Ramos (cell line): Measurements from ENCODE around the gene GATD1.

Experiments used
- in situ Hi-C: fragments of 300-500 bp; cut with MboI; formaldehyde crosslinking; loops from one replicate; pipeline ENCODE4 v1.14.3; 2022; ENCODE audit warnings: low sequenced_read_pairs; ENCODE audit not compliant: unreplicated experiment

The GATD1 gene, protein sequence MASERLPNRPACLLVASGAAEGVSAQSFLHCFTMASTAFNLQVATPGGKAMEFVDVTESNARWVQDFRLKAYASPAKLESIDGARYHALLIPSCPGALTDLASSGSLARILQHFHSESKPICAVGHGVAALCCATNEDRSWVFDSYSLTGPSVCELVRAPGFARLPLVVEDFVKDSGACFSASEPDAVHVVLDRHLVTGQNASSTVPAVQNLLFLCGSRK

DNA sequence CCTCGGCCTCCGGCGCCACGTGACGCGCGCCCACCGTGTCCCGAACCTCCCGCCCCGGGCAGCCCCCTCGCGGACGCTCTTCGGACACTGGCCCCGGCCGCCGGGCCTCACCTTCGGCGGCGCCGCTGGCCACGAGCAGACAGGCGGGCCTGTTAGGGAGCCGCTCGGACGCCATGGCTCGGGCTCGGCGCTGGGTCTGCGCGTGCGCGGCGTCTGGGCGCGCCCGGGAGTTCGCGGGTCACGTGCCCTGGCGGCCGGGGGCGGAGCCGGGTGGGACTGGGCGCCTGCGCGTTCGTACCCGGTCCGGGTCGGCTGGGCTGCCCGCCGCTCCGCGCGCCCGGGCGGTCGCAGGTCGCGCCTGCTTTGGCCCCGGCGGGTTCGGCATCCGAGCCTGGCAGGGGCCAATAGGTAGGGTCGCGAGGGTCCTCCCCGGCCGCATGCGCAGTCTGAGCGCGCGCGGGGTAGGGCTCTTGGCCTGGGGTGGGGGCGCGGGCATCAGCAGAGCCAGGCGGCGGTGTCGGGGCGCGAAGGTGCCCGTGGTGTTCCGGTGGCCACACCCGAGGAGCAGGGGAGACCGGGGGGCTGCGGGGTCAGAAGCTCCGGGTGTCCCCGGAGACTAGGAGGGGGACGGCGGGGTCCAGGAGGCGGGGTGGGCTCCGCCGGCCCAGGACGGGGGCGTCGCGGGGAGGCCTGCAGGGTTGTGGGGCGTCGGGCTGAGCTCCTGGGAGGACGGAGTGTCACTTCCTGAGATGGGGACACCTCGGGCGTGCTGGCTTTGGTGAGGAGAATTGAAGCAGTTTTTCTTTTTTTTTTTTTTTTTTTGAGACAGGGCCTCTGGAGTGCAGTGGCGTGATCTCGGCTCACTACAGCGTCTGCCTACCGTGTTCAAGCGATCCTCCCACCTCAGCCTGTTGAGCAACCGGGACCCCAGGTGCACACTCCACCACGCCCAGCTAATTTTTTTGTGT lies at the start of gene GATD1:
TSS of gene GATD1 (minus strand) at position 200 of the 968 bp plus-strand sequence. CDS start at position 175, 25 bp downstream.
- in situ Hi-C loops: no loop called here

DNA sequence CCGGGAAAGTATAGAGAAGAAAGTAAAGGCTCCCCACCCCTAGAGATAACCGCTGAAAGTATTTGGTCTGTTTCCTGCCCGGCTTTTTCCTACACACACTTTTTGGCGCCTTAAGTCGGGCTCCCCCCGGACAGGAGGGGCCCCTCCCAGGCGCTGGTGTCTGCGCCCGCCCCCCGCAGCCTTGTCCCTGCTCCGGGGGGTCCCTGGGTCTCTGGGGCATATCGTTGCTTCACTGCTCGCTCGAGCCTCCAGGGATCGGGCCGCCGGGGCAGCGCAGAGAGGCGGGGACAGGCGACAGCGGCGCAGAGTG lies 49.5 kb upstream of the GATD1 start:
- in situ Hi-C loops: no loop called here

DNA sequence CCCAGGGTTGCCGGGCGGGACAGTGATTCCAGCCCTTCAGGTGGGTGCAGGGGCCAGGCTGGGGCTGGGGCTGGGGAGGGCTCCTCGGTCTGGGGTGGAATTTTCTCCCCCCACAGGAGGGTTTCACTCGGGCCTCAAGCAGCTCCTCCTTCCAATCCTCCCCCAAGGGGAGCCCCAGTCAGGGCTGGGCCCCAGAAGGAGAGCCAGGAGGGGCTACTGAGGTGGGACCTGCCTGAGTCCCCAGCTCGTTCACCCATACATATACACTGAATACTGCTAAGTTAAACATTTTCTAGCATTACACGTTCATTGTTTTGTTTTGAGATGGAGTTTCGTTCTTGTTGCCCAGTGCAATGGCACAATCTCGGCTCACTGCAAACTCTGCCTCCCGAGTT lies 48.9 kb upstream of the GATD1 start:
- in situ Hi-C loops: no loop called here

DNA sequence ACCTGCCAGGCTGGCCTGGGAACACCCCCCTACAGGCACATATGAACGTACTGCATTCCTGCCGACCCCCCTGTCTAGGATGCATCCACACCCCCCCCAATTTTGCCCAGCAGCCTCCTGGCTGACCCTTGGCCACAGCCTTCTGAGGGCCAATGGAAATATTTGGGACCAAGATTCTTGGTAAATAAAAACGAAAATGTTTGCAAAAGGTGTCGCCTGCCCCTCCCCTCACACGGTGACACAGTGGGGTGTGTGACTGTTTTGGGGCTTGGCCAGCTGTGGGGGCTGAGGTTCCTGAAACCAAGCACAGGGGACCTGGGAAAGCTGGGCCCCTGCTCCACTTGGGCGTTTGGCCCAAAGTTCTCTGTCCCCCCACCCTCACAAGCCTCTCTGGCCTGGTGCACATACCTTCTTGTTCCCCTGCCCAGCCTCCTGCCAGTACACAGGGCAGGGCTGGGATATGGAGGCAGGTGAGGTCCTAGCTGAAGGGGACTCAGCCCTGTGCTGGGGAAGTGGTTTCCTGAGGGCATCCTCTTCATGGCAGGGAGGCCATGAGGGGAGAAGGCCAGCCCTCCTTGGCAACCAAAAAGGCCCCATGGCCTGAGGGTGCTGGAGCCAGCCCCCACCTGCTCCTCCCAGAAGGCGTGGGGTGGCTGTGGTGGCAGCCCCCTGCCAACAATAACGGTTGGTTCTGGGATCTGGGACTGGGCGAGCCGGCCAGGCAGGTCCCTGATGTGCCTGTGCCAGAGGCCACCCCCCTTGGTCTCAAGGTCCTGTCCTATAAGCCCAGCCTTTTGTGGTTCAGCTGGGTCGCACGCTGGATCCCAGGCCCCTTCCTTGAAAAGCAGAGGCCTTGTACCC lies 48.3 kb upstream of the GATD1 start:
- in situ Hi-C loops: no loop called here

DNA sequence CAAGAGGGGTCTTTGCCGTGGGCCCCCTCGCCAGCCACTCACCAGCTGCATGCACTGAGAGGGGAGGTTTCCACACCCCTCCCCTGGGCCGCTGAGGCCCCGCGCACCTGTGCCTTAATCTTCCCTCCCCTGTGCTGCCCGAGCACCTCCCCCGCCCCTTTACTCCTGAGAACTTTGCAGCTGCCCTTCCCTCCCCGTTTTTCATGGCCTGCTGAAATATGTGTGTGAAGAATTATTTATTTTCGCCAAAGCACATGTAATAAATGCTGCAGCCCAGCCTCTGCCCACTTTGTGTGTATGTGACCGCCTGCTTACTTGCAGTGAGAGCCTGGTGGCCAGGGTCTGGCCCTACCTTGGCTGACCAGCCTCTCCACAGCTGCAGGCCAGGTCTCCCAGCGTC lies 47.7 kb upstream of the GATD1 start:
- in situ Hi-C loops: loop anchor here (25.0 kb wide), 1 partner anchor 1562 kb away; the partner anchor contains the start of gene CD81

DNA sequence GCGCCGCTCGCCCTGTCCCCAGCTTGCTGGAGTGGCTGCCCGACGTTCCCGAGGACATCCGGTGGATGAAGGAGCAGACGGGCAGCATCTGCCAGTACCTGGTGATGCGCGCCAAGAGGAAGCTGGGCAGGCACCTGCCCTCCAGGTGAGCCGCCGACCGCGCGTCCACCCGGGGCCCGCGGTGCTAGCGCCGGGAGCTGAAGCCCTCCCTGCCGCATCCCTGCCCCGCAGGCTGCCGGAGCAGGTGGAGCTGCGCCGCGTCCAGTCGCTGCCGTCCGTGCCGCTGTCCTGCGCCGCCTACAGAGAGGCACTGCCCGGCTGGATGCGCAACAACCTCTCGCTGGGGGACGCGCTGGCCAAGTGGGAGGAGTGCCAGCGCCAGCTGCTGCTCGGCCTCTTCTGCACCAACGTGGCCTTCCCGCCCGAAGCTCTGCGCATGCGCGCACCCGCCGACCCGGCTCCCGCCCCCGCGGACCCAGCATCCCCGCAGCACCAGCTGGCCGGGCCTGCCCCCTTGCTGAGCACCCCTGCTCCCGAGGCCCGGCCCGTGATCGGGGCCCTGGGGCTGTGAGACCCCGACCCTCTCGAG lies 47.1 kb upstream of the GATD1 start:
- in situ Hi-C loops: loop anchor here (25.0 kb wide), 1 partner anchor 1563 kb away; the partner anchor contains the start of gene CD81

DNA sequence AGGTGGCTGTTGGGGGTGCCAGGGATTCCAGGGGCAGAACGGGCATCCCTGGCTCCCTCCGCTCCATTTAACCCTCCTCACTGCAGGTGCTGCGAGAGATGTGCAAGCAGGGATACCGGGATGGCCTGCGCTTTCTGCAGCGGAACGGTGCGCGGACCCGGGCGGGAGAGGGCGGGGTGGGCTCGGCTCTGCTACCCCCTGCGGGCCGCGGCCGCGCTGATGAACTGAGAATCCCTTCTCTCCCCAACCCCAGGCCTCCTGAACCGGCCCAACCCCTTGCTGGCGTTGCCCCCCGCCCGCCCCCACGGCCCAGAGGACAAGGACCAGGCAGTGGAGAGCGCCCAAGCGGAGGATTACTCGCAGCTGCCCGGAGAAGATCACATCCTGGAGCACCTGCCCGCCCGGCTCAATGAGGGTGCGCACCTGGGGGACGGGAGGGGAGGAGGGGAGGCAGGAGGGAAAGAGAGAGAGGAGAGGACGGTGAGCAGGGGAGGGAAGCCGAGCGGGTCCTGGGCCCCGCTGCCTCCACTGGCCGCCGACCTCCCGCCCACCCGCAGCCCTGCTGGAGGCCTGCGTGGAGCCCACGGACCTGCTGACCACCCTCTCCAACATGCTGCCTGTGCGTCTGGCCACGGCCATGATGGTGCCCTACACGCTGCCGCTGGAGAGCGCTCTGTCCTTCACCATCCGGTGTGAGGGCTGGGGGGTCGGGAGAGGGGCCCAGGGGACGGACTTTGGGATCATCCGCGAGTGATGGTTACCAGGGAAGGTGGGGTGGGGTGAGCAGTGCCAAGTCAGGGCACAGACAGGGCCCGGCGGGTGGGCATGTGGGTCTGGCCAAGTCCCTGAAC lies 46.4 kb upstream of the GATD1 start:
- in situ Hi-C loops: loop anchor here (25.0 kb wide), 1 partner anchor 1564 kb away; the partner anchor contains the start of gene CD81

DNA sequence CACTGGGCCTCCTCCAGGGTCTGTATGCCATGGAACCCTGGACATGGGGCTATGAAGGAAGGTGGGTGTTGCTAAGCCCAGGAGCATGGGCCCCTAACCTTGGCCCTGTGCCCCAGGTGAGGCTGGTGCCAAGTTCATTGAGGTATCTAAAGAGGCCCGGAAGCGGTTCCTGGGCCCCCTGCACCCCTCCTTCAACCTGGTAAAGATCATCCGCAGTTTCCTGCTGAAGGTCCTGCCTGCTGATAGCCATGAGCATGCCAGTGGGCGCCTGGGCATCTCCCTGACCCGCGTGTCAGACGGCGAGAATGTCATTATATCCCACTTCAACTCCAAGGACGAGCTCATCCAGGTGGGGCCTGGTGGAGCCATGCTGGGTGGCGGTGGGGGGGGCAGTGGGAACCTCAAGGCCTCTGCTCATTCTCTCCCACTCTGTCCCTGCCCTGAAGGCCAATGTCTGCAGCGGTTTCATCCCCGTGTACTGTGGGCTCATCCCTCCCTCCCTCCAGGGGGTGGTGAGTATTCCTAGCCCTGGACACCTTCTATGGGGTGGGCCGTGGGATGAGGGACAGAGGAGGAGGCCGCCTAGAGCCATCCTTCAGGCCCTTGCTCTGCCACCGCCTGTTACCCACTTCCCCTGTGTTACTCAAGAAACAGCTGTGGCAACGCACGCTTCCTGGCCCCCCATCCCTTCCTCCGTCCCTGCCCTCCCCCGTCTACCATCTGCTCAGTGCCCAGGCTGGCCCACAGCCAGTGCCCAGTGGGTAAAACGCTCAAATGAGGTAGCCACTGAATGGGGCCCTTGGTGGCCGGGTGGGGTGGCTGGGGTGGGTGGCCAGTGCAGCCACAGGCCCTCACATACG lies 44.5 kb upstream of the GATD1 start:
- in situ Hi-C loops: loop anchor here (25.0 kb wide), 1 partner anchor 1566 kb away; the partner anchor contains the start of gene CD81

DNA sequence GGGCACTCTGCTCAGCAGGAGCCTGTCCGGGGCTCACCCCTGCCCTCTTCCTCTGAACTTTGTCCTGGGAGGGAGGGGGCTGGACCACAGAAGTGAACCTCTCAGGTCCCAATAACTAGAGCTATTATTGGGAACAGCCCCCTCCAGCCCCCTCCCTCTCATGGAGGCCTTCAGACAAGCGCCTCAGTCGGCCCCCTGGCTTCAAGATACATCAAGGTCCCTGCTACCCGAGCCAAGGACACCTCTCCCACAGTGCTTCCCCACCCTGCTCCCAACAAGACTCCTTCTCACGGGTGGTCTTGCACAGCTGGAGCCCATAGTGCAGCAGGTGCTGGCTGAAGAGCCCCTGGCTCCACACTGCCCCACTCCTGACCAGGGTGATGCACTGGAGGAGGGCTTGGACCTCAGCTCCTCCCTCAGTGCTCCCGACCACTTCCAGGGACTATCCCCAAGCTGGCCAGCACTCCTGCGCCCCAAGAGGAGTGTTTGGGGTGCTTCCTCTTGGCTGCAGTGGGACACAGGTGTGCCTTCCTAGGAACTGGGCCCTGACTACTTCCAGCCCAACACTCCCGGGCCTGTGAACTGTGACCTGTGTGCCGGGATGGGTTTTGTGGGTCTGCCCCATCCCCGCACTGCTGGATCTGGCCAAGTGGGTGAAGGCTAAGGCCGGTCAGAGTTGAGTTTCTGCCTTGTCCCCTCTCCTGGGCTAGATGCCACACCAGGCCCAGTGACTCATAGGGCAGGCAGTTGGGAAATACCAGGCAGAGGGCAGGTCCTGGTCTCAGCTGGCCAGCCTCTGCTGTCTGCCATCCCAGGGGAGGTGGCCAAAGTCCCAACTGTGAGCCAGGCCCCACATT lies 43.6 kb upstream of the GATD1 start:
- in situ Hi-C loops: loop anchor here (25.0 kb wide), 1 partner anchor 1566 kb away; the partner anchor contains the start of gene CD81

DNA sequence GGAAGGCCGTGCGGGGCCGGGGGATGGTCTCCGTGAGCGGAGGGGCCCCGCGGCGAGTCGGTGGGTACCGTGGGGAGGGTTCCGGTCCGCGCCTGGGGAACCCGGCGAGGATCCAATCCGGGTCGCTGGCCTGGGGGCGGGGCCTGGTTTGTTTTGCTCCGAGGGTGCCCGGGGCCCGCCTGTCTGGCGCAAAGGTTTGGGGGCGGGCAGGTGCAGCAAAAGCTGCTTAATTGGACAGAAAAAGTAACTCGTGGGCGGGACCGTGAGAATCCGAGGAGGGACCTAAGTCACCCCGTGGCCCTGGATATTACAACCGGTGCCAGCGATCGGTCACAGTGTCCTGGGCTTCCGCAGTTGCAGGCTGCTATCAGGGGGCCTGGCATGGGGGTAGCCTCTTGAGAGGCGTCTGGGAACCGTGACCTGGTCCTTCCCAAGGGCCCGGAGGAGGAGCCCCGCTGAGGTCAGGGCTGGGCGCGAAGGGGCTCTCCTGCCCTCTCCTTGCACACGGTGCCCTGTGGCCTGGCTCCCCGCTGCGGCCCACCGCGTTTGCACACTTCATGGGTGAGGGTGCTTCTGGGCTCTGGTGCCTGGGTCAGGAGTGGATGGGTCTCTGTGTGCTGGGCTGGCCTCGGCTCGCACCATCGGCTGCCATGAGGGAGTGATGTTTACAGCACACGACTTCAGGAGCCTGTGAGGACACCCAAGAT lies 42.8 kb upstream of the GATD1 start:
- in situ Hi-C loops: loop anchor here (25.0 kb wide), 1 partner anchor 1567 kb away; the partner anchor contains the start of gene CD81

DNA sequence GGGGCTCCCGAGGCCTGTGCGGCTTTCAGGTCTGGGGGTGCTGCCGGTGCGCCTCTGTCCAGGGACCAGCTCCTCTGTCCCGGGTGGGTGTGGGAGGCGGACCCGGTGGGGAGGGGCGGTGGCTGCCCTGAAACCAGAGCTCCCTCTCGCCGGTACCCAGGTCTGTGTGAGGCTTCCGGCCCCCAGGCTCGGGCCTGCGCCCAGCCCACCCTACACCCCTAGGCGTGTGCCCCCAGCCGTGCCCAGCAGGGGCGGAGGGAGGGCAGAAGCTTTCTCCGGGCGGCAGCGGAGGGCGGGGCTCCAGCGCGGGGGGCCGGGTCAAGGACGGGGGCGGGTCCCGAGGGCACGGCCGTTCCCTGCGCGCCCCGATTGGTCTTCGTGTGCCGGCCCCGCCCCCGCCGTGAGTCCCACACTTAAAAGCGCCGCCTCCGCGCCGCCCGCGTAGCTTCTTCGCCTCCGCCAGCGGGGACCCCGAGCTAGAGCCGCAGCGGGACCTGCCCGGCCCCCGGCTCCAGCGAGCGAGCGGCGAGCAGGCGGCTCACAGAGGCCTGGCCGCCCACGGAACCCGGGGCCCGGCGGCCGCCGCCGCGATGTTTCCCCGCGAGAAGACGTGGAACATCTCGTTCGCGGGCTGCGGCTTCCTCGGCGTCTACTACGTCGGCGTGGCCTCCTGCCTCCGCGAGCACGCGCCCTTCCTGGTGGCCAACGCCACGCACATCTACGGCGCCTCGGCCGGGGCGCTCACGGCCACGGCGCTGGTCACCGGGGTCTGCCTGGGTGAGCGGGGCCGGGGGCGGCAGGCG lies 42.0 kb upstream of the GATD1 start:
- in situ Hi-C loops: loop anchor here (25.0 kb wide), 1 partner anchor 1568 kb away; the partner anchor contains the start of gene CD81

DNA sequence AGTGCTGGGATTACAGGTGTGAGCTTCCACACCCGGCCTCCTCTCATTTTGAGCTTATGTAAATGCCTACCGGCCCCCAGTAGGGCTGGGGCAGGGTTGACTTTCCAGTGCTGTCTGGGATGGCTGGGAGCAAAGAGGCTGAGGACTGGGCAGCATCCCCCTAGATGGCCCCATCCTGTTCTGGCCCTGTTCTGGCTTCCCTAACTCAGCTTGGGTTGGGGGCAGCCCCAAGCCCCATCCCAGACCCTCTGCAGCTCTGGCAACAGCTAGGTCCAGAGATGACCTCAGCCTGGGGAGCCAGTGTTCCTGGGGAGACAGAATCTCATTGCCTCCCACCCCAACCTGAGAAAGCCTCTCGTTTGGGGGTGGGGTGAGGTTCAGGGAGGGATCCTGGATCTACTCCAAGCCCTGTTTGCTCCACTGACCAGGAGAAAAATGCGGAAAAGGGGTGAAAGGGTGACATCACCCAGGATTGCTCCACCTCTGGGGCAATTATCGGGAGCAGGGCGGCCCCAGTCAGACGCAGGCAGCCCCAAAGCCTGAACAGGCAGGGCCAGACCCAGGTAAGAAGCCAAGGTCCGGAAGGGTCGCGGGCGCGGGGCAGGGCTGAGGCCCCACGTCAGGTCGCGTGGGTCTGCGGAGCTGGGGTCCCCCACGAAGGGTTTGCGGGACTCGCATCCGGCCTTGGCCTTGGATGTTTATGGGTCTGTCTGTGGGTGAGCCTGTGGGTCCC lies 41.3 kb upstream of the GATD1 start, which contains the start of gene PNPLA2:
TSS of gene PNPLA2 (plus strand) at position 519 of the 733 bp plus-strand sequence. CDS start 805 bp downstream, outside the sequence.
- in situ Hi-C loops: loop anchor here (25.0 kb wide), 1 partner anchor 1569 kb away; the partner anchor contains the start of gene CD81

DNA sequence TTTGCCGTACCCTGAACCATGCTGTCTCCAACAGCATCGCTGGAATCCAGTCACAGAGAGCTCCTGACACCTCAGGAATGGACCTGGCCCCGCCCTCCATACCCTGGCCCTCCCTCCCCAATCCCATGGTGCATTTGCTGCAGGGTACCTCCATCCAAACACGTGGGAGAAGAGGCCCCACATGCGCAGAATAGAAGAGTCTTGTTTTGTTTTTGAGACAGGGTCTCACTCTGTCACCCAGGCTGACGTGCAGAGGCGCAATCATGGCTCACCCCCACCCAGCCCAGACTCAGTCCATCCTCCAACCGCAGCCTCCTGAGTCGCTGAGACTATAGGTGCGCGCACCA lies 39.1 kb upstream of the GATD1 start:
- in situ Hi-C loops: loop anchor here (25.0 kb wide), 1 partner anchor 1571 kb away; the partner anchor contains the start of gene CD81

DNA sequence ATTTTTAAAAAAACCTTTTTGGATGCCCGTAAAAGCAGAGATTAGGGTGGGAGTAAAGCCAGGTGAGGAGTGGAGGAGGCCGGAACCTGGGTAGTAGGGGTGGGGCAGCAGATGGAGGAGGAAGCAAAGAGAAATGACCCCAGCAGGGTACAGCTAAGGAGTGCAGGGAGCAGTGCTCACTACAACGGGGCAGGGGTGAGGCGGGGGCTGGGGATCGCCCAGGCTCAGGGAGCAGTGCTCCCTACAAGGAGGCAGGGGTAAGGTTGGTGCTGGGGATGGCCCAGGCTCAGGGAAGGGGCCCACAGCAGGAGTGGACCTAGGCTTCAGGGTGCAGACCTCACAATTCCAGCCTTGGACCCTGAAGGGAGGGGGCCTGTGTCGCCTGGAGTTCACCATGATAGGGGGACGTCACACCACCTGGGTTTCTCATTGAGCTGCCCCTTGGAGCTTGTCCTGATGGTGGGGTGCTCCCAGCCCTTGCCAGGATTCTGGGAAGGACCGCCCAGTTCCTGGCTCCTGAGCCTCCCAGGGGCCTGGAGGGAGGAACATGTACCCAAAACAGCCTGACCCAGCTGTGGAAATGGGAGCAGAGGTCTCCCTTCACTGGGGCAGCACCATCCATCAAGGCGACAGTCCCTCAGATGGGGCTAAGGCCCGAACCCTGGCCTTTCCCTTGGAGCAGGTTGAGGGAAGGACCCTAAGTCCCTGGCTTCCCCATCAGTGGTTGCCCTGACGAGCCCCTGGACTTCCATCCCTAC lies 38.6 kb upstream of the GATD1 start:
- in situ Hi-C loops: loop anchor here (25.0 kb wide), 1 partner anchor 1571 kb away; the partner anchor contains the start of gene CD81
